MCF 10A (cell line): ENCODE results near the gene IGSF23. TPM values are rescaled to one million over a fixed set of nuclear protein-coding genes. Genes with fewer than 3 reads are reported as not detected.

ENCODE experiments used
- BruUV-seq: library from RNA; stranded (reverse); fragments of 400-500 nt; replicated peaks from 2 replicates; lab custom pipeline; 2021; lab: Mats Ljungman, UMichigan
- CTCF ChIA-PET: fragments of 300-600 bp; sonication (Branson Sonifier 250); formaldehyde crosslinking; extraction: SDS; loops from one replicate; lab custom pipeline; 2021; ENCODE audit warnings: antibody characterized with exemption, inconsistent platforms; lab: Yijun Ruan, JAX
- POLR2A ChIA-PET: fragments of 300-600, 350-650 bp; sonication (Branson Sonifier 250); formaldehyde crosslinking; extraction: SDS; loops from one replicate; lab custom pipeline; 2020; ENCODE audit warnings: antibody characterized with exemption, inconsistent platforms; lab: Yijun Ruan, JAX
- DNase-seq: peaks from one replicate; pipeline ENCODE4 v3.0.0-alpha.2; 2018; ENCODE audit not compliant: unreplicated experiment
- H3K27ac Mint-ChIP-seq: one replicate; pipeline ENCODE4 v1.8.0; 2022; ENCODE audit warnings: mild to moderate bottlenecking, low read depth, mixed read lengths; ENCODE audit not compliant: unreplicated experiment
- H3K27me3 Mint-ChIP-seq: one replicate; pipeline ENCODE4 v1.8.0; 2022; ENCODE audit warnings: mixed read lengths; ENCODE audit not compliant: insufficient read depth, unreplicated experiment
- H3K36me3 Mint-ChIP-seq: one replicate; pipeline ENCODE4 v1.8.0; 2022; ENCODE audit warnings: mild to moderate bottlenecking, moderate library complexity, mixed read lengths; ENCODE audit not compliant: insufficient read depth, unreplicated experiment
- H3K4me1 Mint-ChIP-seq: one replicate; pipeline ENCODE4 v1.8.0; 2022; ENCODE audit warnings: mixed read lengths; ENCODE audit not compliant: insufficient read depth, unreplicated experiment
- H3K4me3 Mint-ChIP-seq: one replicate; pipeline ENCODE4 v1.8.0; 2022; ENCODE audit warnings: mild to moderate bottlenecking, moderate library complexity, mixed read lengths; ENCODE audit not compliant: unreplicated experiment
- H3K9me3 Mint-ChIP-seq: one replicate; pipeline ENCODE4 v1.8.0; 2022; ENCODE audit warnings: mixed read lengths; ENCODE audit not compliant: unreplicated experiment
- CTCF ChIP-seq: fragments of 200-600 bp; IDR thresholded peaks from one replicate; pipeline ENCODE4 v1.8.0; 2022; ENCODE audit warnings: antibody characterized with exemption, mild to moderate bottlenecking; ENCODE audit not compliant: unreplicated experiment
- intact Hi-C: fragments of 100-400 bp; cut with micrococcal nuclease; formaldehyde crosslinking; loops from 2 replicates; pipeline ENCODE4 v1.14.1; 2022
- total RNA-seq: library from RNA; stranded (reverse); gene quantifications from 2 replicates; pipeline ENCODE4 v1.2.3, GENCODE V29; 2022

Gene IGSF23
- total RNA-seq, 1 experiment from 2014 or later = not detected

- Mint-ChIP-seq H3K36me3 (peaks cover 9% of the 10 kb centered on the region), H3K4me3 (no peak overlapping the region), H3K9me3 (no peaks in the 10 kb centered on the region), H3K27me3 (no peaks in the 10 kb centered on the region), H3K27ac (peak overlapping the region; percentile 68), H3K4me1 (peaks cover 22% of the 10 kb centered on the region)
- DNase-seq = no peak
- ChIA-PET POLR2A (interaction anchor here (1.1 to 4.1 kb wide), 6 partner anchors 8 to 48 kb away, joined by 3 to 38 read pairs (median 8); partner anchors contain the start of gene PVR), CTCF (interaction anchor here (0.6 to 3.4 kb wide), 7 partner anchors 9 to 310 kb away, joined by 3 to 19 read pairs (median 5); partner anchors contain the start of gene PVR)
- intact Hi-C loops = no loop called here
- TF ChIP-seq CTCF = no peak
- no TSS peak for BruUV-seq
These were observed 21.4 kb downstream of the IGSF23 start for GRCh38 chr19:44634785-44635184.

DNA sequence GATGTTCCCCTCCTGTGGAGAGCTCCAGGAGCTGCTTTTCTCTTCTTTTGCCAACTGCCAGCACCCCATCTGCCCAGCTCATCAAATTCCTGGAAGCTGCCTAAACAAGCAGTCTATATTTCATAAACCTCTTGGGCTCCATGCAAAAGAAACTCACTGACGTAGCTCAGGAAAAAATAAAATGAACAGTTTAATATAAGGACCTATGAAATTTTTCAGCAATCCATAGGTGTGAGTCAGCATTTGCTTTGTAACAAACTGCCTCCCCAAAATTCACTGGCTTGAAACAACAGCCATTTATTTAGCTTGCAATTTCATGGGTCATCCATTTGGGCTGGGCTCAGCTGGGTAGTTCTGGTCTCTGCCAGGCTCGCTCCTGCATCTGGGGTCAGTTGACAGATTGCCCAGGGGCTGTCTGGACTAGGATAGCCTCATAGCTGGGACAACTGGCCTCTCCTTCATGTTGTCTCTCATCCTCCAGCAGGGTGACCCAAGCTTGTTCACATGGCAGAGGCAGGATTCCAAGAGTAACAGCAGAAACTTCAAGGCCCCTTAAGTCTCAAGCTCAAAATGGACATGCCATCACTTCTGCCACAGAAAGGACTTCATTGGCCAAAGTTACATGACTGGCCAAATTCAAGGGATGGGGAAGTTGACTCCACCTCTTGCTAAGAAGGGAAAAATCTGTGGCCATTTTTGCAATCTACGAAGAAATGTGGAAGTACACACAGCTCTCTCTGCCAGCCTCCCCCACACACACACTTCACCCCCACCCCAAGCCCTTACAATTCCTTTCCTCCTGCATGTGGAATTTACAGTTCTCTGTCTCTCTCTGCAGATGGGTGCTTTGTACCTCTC lies 22.4 kb downstream of the IGSF23 start:
- intact Hi-C loops = no loop called here
- CTCF ChIA-PET = interaction anchor here (0.6 to 3.4 kb wide), 18 partner anchors 8 to 804 kb away, joined by 3 to 19 read pairs (median 3); partner anchors contain the start of gene PVR
- Mint-ChIP-seq H3K36me3 (peaks cover 2% of the 10 kb centered on the region), H3K27ac (peak overlapping the region; percentile 68), H3K27me3 (no peaks in the 10 kb centered on the region), H3K4me1 (peaks cover 32% of the 10 kb centered on the region), H3K4me3 (no peak overlapping the region), H3K9me3 (no peaks in the 10 kb centered on the region)
- no TSS peak for BruUV-seq
- peak; percentile 56 for DNase-seq
- no peak for TF ChIP-seq CTCF
- POLR2A ChIA-PET = interaction anchor here (1.0 to 4.1 kb wide), 7 partner anchors 9 to 215 kb away, joined by 3 to 38 read pairs (median 7); partner anchors contain the start of gene PVR

GRCh38 chr19:44636439-44637389 lies 23.4 kb downstream of the IGSF23 start:
- peaks cover 39% of the 10 kb centered on the region for H3K4me1 Mint-ChIP-seq
- ChIA-PET POLR2A (interaction anchor here (1.0 to 4.1 kb wide), 3 partner anchors 8 to 214 kb away, joined by 4 to 38 read pairs (median 10); partner anchors contain the start of gene PVR), CTCF (interaction anchor here (0.6 to 3.4 kb wide), 10 partner anchors 19 to 803 kb away, joined by 3 to 19 read pairs (median 5); no protein-coding TSS in a partner anchor)
- TF ChIP-seq CTCF = no peak
- intact Hi-C loops = no loop called here
- no peak for DNase-seq
- no TSS peak for BruUV-seq
- no peak overlapping the region for H3K4me3 Mint-ChIP-seq
- H3K27ac Mint-ChIP-seq = no peak overlapping the region
- no peaks in the 10 kb centered on the region for H3K36me3 Mint-ChIP-seq
- H3K9me3 Mint-ChIP-seq = no peaks in the 10 kb centered on the region
- no peaks in the 10 kb centered on the region for H3K27me3 Mint-ChIP-seq
